Endodermal cell (in vitro differentiated cells): ENCODE results near the gene MPST. TPM values are rescaled to one million over a fixed set of nuclear protein-coding genes. Genes with fewer than 3 reads are reported as not detected.

Experiments
- DNase-seq: peaks from one replicate; pipeline ENCODE4 v3.0.0-alpha.2; 2017
- H3K27ac ChIP-seq: 2 replicates; pipeline ENCODE4 v1.5.1; 2013; ENCODE audit warnings: mild to moderate bottlenecking, low read depth, low read length, moderate library complexity
- H3K27me3 ChIP-seq: 2 replicates; pipeline ENCODE4 v1.6.1; 2013; ENCODE audit warnings: mild to moderate bottlenecking, low read length, moderate library complexity; ENCODE audit not compliant: insufficient read depth, control insufficient read depth, poor library complexity, severe bottlenecking
- H3K36me3 ChIP-seq: 2 replicates; pipeline ENCODE4 v1.7.0; 2013; ENCODE audit warnings: mild to moderate bottlenecking, low read length, moderate library complexity; ENCODE audit not compliant: control insufficient read depth, insufficient read depth
- H3K4me1 ChIP-seq: one replicate; pipeline ENCODE4 v1.7.0; 2013; ENCODE audit warnings: low read length; ENCODE audit not compliant: control insufficient read depth, insufficient read depth
- H3K4me3 ChIP-seq: 2 replicates; pipeline ENCODE4 v1.5.1; 2013; ENCODE audit warnings: mild to moderate bottlenecking, low read length, moderate library complexity
- H3K9ac ChIP-seq: 2 replicates; pipeline ENCODE4 v1.6.1; 2013; ENCODE audit warnings: mild to moderate bottlenecking, low read length, moderate library complexity; ENCODE audit not compliant: poor library complexity, severe bottlenecking; ENCODE audit errors: extremely low read depth
- H3K9me3 ChIP-seq: 2 replicates; pipeline ENCODE4 v1.6.1; 2013; ENCODE audit warnings: mild to moderate bottlenecking, low read length, moderate library complexity; ENCODE audit not compliant: control insufficient read depth
- H3K27ac Mint-ChIP-seq: 2 replicates; pipeline ENCODE4 v1.8.0; 2020; ENCODE audit warnings: mixed read lengths
- H3K27me3 Mint-ChIP-seq: 2 replicates; pipeline ENCODE4 v1.8.0; 2021; ENCODE audit warnings: mild to moderate bottlenecking, mixed read lengths; ENCODE audit not compliant: insufficient read depth
- H3K36me3 Mint-ChIP-seq: 2 replicates; pipeline ENCODE4 v1.8.0; 2020; ENCODE audit warnings: low read depth, mixed read lengths
- H3K4me1 Mint-ChIP-seq: 2 replicates; pipeline ENCODE4 v1.8.0; 2020; ENCODE audit warnings: mixed read lengths
- H3K4me3 Mint-ChIP-seq: 2 replicates; pipeline ENCODE4 v1.8.0; 2020; ENCODE audit warnings: mild to moderate bottlenecking, moderate library complexity, mixed read lengths
- H3K9me3 Mint-ChIP-seq: 2 replicates; pipeline ENCODE4 v1.8.0; 2020; ENCODE audit warnings: mild to moderate bottlenecking, mixed read lengths
- WGBS, 2 experiments: methylation state at CpG; one replicate each; pipeline versions ENCODE4 v1.1.5 to v1.1.7; 2013; ENCODE audit warnings: missing lambda C conversion rate in 2 of 2, mixed read lengths in 1 of 2; ENCODE audit not compliant: insufficient coverage in 1 of 2, insufficient read length in 1 of 2; 5-methylcytosine and 5-hydroxymethylcytosine counted together
- total RNA-seq, 2 donors: library from RNA; stranded (reverse); fragmentation: NEBNext Ultra II Directional in 1 of 2; extraction: Animal tissue kit (Norgen Biotek cat#: 25700) in 1 of 2; gene quantifications; 2 replicates in 1 of 2; 3 replicates in 1 of 2; pipeline ENCODE4 v1.2.1, GENCODE V29; 2021
- TF ChIP-seq, protein P1 (sequence below): fragments of 200-600 bp; sonication (generic); conservative IDR thresholded peaks from 2 replicates; pipeline ENCODE4 v1.5.0; 2021; ENCODE audit warnings: antibody characterized with exemption, mild to moderate bottlenecking

The MPST gene
- total RNA-seq, 2 donors from 2014 or later = 71.7 to 74.6 TPM

DNA sequence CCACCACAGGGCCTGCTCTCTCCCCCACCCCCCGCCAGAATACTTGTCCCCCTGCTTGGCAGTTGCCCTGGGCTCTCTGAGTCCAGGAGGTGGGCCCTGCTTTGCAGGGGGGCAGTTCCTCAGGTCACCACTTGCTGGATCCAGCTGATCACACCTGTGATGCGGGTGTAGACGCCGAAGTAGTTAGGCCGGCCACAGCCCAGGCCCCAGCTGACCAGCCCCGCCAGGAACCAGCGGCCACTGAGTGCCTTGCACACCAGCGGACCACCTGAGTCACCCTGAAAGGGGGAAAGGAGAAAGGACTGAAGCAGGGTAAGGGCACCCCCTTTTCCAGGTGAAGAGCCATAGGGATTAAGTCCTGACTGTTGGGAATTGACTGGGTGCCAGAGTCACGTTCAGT is 46.4 kb downstream of the MPST start:
- no peak overlapping the region for H3K27ac ChIP-seq
- no peaks in the 10 kb centered on the region for H3K9me3 ChIP-seq
- H3K36me3 Mint-ChIP-seq = no peaks in the 10 kb centered on the region
- peaks cover 36% of the 10 kb centered on the region for H3K27me3 Mint-ChIP-seq
- H3K4me3 ChIP-seq = no peak overlapping the region
- H3K27me3 ChIP-seq = peaks cover 32% of the 10 kb centered on the region
- no peak for DNase-seq
- WGBS, 2 experiments = 94 to 96% methylated on average over 8 to 9 of the region's 9 CpGs
- no peak overlapping the region for H3K4me3 Mint-ChIP-seq
- H3K4me1 ChIP-seq = no peaks in the 10 kb centered on the region
- H3K9me3 Mint-ChIP-seq = no peaks in the 10 kb centered on the region
- H3K4me1 Mint-ChIP-seq = peaks cover 2% of the 10 kb centered on the region
- H3K27ac Mint-ChIP-seq = no peak overlapping the region
- H3K36me3 ChIP-seq = no peaks in the 10 kb centered on the region
- TF ChIP-seq, protein P1, sequence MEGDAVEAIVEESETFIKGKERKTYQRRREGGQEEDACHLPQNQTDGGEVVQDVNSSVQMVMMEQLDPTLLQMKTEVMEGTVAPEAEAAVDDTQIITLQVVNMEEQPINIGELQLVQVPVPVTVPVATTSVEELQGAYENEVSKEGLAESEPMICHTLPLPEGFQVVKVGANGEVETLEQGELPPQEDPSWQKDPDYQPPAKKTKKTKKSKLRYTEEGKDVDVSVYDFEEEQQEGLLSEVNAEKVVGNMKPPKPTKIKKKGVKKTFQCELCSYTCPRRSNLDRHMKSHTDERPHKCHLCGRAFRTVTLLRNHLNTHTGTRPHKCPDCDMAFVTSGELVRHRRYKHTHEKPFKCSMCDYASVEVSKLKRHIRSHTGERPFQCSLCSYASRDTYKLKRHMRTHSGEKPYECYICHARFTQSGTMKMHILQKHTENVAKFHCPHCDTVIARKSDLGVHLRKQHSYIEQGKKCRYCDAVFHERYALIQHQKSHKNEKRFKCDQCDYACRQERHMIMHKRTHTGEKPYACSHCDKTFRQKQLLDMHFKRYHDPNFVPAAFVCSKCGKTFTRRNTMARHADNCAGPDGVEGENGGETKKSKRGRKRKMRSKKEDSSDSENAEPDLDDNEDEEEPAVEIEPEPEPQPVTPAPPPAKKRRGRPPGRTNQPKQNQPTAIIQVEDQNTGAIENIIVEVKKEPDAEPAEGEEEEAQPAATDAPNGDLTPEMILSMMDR = no peak
- H3K9ac ChIP-seq = no peak overlapping the region

DNA sequence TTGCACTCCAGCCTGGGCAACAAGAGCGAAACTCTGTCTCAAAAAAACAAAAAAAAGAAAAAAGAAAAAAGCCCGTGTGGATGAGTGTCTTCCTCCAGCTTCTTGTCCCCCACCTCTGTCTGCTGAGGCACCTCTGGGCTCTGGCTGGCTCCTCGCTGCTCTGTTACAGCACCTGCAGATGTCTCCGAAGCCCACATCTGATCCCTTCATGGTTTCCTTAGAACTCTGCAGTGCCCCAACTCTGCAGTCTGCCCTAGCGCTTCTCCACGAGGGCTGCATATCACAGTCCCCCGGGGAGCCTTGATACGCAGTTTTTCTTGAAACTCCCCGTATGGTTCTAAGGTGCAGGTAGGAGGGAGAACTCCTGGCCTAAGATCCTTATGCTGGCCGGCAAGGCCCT is 47.9 kb downstream of the MPST start:
- Mint-ChIP-seq H3K27ac (no peak overlapping the region), H3K9me3 (no peaks in the 10 kb centered on the region), H3K4me3 (no peak overlapping the region), H3K4me1 (peaks cover 2% of the 10 kb centered on the region), H3K27me3 (peaks cover 36% of the 10 kb centered on the region), H3K36me3 (no peaks in the 10 kb centered on the region)
- Histone ChIP-seq H3K27ac (no peak overlapping the region), H3K36me3 (no peaks in the 10 kb centered on the region), H3K27me3 (peaks cover 41% of the 10 kb centered on the region), H3K4me3 (no peak overlapping the region), H3K9ac (no peak overlapping the region), H3K4me1 (no peaks in the 10 kb centered on the region), H3K9me3 (no peaks in the 10 kb centered on the region)
- no peak for DNase-seq
- TF ChIP-seq, protein P1 = no peak
- WGBS, 2 experiments = 85 to 90% methylated on average over 10 of the region's 10 CpGs

DNA sequence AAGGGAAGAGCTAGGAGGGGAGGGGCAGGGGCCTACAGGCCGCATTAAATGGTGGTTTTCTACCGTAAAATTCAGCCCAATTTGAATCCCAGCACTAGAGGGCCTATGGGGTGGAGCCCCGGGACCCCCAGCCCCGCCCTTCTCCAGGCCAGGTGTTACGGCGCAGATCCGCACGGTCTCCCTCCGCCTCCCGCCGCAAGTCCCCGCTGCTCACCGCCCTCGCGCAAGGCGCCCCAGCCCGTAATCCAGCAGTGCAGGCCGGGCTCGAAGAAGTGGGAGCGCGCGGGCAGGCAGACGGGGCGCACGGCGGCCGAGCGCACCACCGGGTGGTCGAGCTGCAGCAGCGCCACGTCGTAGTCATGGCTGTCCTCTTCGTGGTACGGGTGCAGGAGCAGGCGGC is 49.3 kb downstream of the MPST start:
- Mint-ChIP-seq H3K9me3 (no peaks in the 10 kb centered on the region), H3K4me3 (peak overlapping the region; percentile 34), H3K27ac (no peak overlapping the region), H3K36me3 (no peaks in the 10 kb centered on the region), H3K4me1 (no peaks in the 10 kb centered on the region), H3K27me3 (peaks cover 36% of the 10 kb centered on the region)
- DNase-seq = peak; percentile 87
- TF ChIP-seq, protein P1 = peak; percentile 44
- H3K4me1 ChIP-seq = no peaks in the 10 kb centered on the region
- 15 to 18% methylated on average over 7 to 36 of the region's 36 CpGs for WGBS, 2 experiments
- no peak overlapping the region for H3K27ac ChIP-seq
- no peaks in the 10 kb centered on the region for H3K9me3 ChIP-seq
- no peak overlapping the region for H3K4me3 ChIP-seq
- peaks cover 47% of the 10 kb centered on the region for H3K27me3 ChIP-seq
- H3K9ac ChIP-seq = no peak overlapping the region
- H3K36me3 ChIP-seq = no peaks in the 10 kb centered on the region
